Aorta (tissue), 5 donors: ENCODE data around the gene UGT1A4. TPM values are rescaled to one million over a fixed set of nuclear protein-coding genes. Genes with fewer than 3 reads are reported as not detected.

Source experiments
- ATAC-seq: fragments of 200-7000 bp; cut with Tn5 transposase; one replicate; pipeline ENCODE4 v1.9.1; 2022; ENCODE audit warnings: moderate library complexity; ENCODE audit not compliant: low FRiP score
- DNase-seq, 2 donors: peaks; one replicate each; pipeline ENCODE4 v3.0.0-alpha.2; 2020
- H3K27ac ChIP-seq, 2 donors: one replicate each; pipeline ENCODE4 v1.5.1; 2013; ENCODE audit warnings: low read length in 2 of 2, mild to moderate bottlenecking in 2 of 2, moderate library complexity in 2 of 2, control low read depth in 1 of 2, inconsistent platforms in 1 of 2, low read depth in 1 of 2
- H3K27me3 ChIP-seq, 2 donors: one replicate each; pipeline ENCODE4 v1.6.1; 2013; ENCODE audit warnings: control low read depth in 1 of 2, low read length in 1 of 2, mild to moderate bottlenecking in 1 of 2, moderate library complexity in 1 of 2; ENCODE audit not compliant: insufficient read depth in 2 of 2, control insufficient read depth in 1 of 2
- H3K36me3 ChIP-seq, 2 donors: one replicate each; pipeline ENCODE4 v1.6.1; 2013; ENCODE audit warnings: control low read depth in 1 of 2, low read length in 1 of 2, mild to moderate bottlenecking in 1 of 2; ENCODE audit not compliant: insufficient read depth in 2 of 2, control insufficient read depth in 1 of 2
- H3K4me1 ChIP-seq, 2 donors: one replicate each; pipeline ENCODE4 v1.6.1; 2013; ENCODE audit warnings: low read length in 2 of 2, control low read depth in 1 of 2, mild to moderate bottlenecking in 1 of 2, moderate library complexity in 1 of 2; ENCODE audit not compliant: insufficient read depth in 2 of 2, control insufficient read depth in 1 of 2
- H3K4me3 ChIP-seq, 2 donors: one replicate each; pipeline ENCODE4 v1.5.1; 2013; ENCODE audit warnings: low read length in 2 of 2, control low read depth in 1 of 2, mild to moderate bottlenecking in 1 of 2
- H3K9me3 ChIP-seq: one replicate; pipeline ENCODE4 v1.6.1; 2013; ENCODE audit warnings: mild to moderate bottlenecking, low read length; ENCODE audit not compliant: control insufficient read depth
- WGBS, 2 donors: extraction: QIAGEN DNeasy Blood & Tissue Kit; methylation state at CpG; one replicate each; pipeline ENCODE4 v1.1.7; 2013; 5-methylcytosine and 5-hydroxymethylcytosine counted together
- intact Hi-C, 2 donors: fragments of 100-400 bp; cut with DNase I; formaldehyde crosslinking; loops; one replicate each; pipeline versions ENCODE4 v1.14.2 to v1.15.0; 2022
- polyA plus RNA-seq, 2 donors: library from polyadenylated mRNA; stranded (reverse); fragments of 200-250 nt; gene quantifications; one replicate each; pipeline ENCODE4 v1.2.3, GENCODE V29; 2013
- total RNA-seq, 2 donors: library from RNA; stranded (reverse); fragmentation: NEBNext Ultra II Directional; extraction: Animal tissue kit (Norgen Biotek cat#: 25700); gene quantifications; one replicate each; pipeline ENCODE4 v1.2.1, GENCODE V29; 2021
- donor health status: healthy with polysubstance abuse.
- donor health status: Bipolar disorder and iron deficiency.
- donor health status: DM: no; HTN: no; CAD: no.
- donor health status: DM: no; HTN: no; CAD: no.
- donor health status: DM: yes; HTN: yes; CAD: no.

UGT1A4 gene
- total and polyA plus RNA-seq, 4 donors, result not detected

- intact Hi-C loops, result loop anchor here in 1 of 2 donors (10.0 kb wide), 1 partner anchor 221 kb away; no protein-coding TSS in a partner anchor
- no peak for ATAC-seq
- Histone ChIP-seq H3K4me3 (no peak overlapping the region), H3K9me3 (no peaks in the 10 kb centered on the region), H3K4me1 (no peaks in the 10 kb centered on the region), H3K27ac (peak overlapping the region in 1 of 2 donors; percentile 34), H3K36me3 (no peaks in the 10 kb centered on the region), H3K27me3 (no peaks in the 10 kb centered on the region)
- DNase-seq, result no peak
- WGBS, 2 donors, result 39 to 47% methylated on average over 4 of the region's 4 CpGs
These were observed 12.5 kb upstream of the UGT1A4 start for GRCh38 chr2:233705911-233706506.

- Histone ChIP-seq H3K4me1 (no peaks in the 10 kb centered on the region), H3K4me3 (no peak overlapping the region), H3K9me3 (no peaks in the 10 kb centered on the region), H3K27ac (no peak overlapping the region), H3K36me3 (no peaks in the 10 kb centered on the region), H3K27me3 (no peaks in the 10 kb centered on the region)
- intact Hi-C loops, result loop anchor here in 1 of 2 donors (10.0 kb wide), 1 partner anchor 222 kb away; no protein-coding TSS in a partner anchor
- ATAC-seq (no peak), DNase-seq (no peak)
- WGBS, 2 donors, result 26 to 54% methylated on average over 1 of the region's 1 CpG
These were observed 11.8 kb upstream of the UGT1A4 start for GRCh38 chr2:233706720-233707119.

GRCh38 chr2:233707940-233708644, 10.4 kb upstream of the UGT1A4 start:
- WGBS, 2 donors, result 68 to 73% methylated on average over 10 of the region's 10 CpGs
- no peaks in the 10 kb centered on the region for H3K27me3 ChIP-seq
- H3K27ac ChIP-seq, result no peak overlapping the region
- H3K9me3 ChIP-seq, result no peaks in the 10 kb centered on the region
- no peak for DNase-seq
- no peak overlapping the region for H3K4me3 ChIP-seq
- intact Hi-C loops, result loop anchor here in 1 of 2 donors (10.0 kb wide), 1 partner anchor 223 kb away; no protein-coding TSS in a partner anchor
- no peaks in the 10 kb centered on the region for H3K36me3 ChIP-seq
- no peaks in the 10 kb centered on the region for H3K4me1 ChIP-seq
- no peak for ATAC-seq

- ATAC-seq, result no peak
- intact Hi-C loops, result loop anchor here in 1 of 2 donors (10.0 kb wide), 1 partner anchor 224 kb away; no protein-coding TSS in a partner anchor
- no peaks in the 10 kb centered on the region for H3K36me3 ChIP-seq
- DNase-seq, result no peak
- H3K27ac ChIP-seq, result no peak overlapping the region
- H3K9me3 ChIP-seq, result no peaks in the 10 kb centered on the region
- 84 to 92% methylated on average over 5 of the region's 5 CpGs for WGBS, 2 donors
- no peak overlapping the region for H3K4me3 ChIP-seq
- no peaks in the 10 kb centered on the region for H3K27me3 ChIP-seq
- no peaks in the 10 kb centered on the region for H3K4me1 ChIP-seq
These were observed 9.6 kb upstream of the UGT1A4 start for GRCh38 chr2:233708942-233709341.

GRCh38 chr2:233711312-233712008, 7.1 kb upstream of the UGT1A4 start:
- Histone ChIP-seq H3K4me3 (no peak overlapping the region), H3K9me3 (no peaks in the 10 kb centered on the region), H3K27ac (no peak overlapping the region), H3K27me3 (no peaks in the 10 kb centered on the region), H3K4me1 (no peaks in the 10 kb centered on the region), H3K36me3 (no peaks in the 10 kb centered on the region)
- intact Hi-C loops, result loop anchor here in 1 of 2 donors (5.0 kb wide), 1 partner anchor 144 kb away; the partner anchor contains the start of gene USP40
- 38 to 44% methylated on average over 11 of the region's 11 CpGs for WGBS, 2 donors
- peak; percentile 79 to 90 for DNase-seq
- peak; percentile 70 for ATAC-seq

GRCh38 chr2:233712611-233713261, 5.8 kb upstream of the UGT1A4 start, which contains the start of gene UGT1A5:
Gene UGT1A5 (plus strand): TSS chr2:233712907. CDS start chr2:233712992, 85 bp downstream.
- Histone ChIP-seq H3K27ac (no peak within 1 kb of the TSS), H3K9me3 (no peaks in the 10 kb centered on the region), H3K36me3 (no peaks in the 10 kb centered on the region), H3K4me3 (no peak within 1 kb of the TSS), H3K4me1 (no peaks in the 10 kb centered on the region), H3K27me3 (no peaks in the 10 kb centered on the region)
- DNase-seq, result no peak
- intact Hi-C loops, result loop anchor here in 1 of 2 donors (5.0 kb wide), 1 partner anchor 145 kb away; the partner anchor contains the start of gene USP40
- ATAC-seq, result no peak
- WGBS, 2 donors, result 86% methylated on average over 14 of the region's 14 CpGs

- ATAC-seq, result no peak
- no peak overlapping the region for H3K4me3 ChIP-seq
- no peaks in the 10 kb centered on the region for H3K27me3 ChIP-seq
- H3K9me3 ChIP-seq, result no peaks in the 10 kb centered on the region
- no peak overlapping the region for H3K27ac ChIP-seq
- 82 to 86% methylated on average over 7 of the region's 7 CpGs for WGBS, 2 donors
- no peak for DNase-seq
- no peaks in the 10 kb centered on the region for H3K4me1 ChIP-seq
- intact Hi-C loops, result loop anchor here in 1 of 2 donors (5.0 kb wide), 1 partner anchor 146 kb away; the partner anchor contains the start of gene USP40
- H3K36me3 ChIP-seq, result no peaks in the 10 kb centered on the region
These were observed 5.3 kb upstream of the UGT1A4 start for GRCh38 chr2:233713262-233713615.

- H3K4me3 ChIP-seq, result no peak overlapping the region
- ATAC-seq (no peak), DNase-seq (no peak)
- no peaks in the 10 kb centered on the region for H3K27me3 ChIP-seq
- no peak overlapping the region for H3K27ac ChIP-seq
- WGBS, 2 donors, result 77 to 79% methylated on average over 2 of the region's 2 CpGs
- no peaks in the 10 kb centered on the region for H3K36me3 ChIP-seq
- intact Hi-C loops, result loop anchor here in 1 of 2 donors (5.0 kb wide), 1 partner anchor 147 kb away; the partner anchor contains the start of gene USP40
- H3K9me3 ChIP-seq, result no peaks in the 10 kb centered on the region
- H3K4me1 ChIP-seq, result no peaks in the 10 kb centered on the region
These were observed 4.4 kb upstream of the UGT1A4 start for GRCh38 chr2:233714121-233714520.
